Activated T-helper 9 cell treated with anti-CD3 and anti-CD28 coated beads, Interleukin-2, amount 50 U/mL, for 16 hours (primary cell): ENCODE measurements around the gene LRCOL1.

ENCODE experiments used
- DNase-seq: peaks from one replicate; pipeline ENCODE4 v3.0.0-alpha.2; 2020; ENCODE audit warnings: low read depth

The LRCOL1 gene

DNA sequence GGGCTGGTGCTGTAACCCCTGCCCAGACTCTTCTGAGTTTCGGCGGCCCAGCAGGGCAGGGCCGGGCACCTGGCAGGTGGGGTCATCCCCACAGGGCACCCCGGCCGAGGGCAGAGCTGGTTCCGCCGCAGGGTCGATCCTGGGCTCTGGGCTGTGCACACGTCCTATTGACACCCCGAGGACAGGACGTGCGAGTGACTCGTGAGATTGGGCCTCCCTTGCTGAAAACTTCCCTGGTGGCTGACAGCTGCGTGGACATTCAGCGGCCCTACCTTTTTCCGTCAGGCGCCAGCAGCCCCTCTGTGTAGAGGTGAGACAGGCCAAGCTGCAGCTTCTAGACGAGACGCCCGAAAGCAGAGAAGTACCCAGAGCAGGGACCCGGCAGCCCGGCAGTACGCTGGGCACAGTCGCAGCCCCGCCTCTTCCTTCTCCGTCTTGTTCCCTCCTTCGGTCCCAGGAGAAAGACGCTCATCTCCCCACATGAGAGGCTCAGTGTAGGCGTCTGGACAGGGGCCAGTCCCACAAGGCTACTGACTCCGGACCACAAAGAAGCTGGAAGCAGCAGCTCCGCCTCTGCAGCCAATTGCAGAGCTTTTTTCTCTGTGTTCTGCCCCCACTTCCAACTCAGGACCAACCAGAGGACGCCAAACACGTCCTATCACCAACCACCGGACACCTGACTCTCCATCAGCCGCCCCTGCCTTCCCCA is at the start of gene LRCOL1:
Gene LRCOL1, minus strand, starts transcription at position 532 of the 709 bp plus-strand sequence. CDS start 4,331 bp downstream, outside the sequence.
- DNase-seq = no peak

DNA sequence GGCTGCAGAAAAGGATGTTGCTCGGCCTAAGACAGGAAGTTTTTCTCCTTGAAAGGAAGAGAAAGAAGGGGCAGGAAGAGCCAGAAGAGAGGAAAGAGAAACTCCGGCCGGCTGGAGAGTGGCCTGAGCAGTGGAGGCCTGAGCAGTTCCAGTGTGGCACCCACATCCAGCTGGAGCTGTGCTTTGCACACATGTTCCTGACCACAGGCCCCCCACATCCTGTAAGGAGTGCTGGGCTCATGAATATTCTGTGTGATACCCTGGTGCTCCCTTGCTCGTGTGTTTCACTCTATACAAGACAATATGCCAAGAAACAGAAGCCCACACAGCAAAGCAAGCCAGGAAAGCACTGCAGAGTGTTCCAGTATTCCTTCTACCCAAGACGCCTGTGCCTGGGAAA is 49.7 kb upstream of the LRCOL1 start:
- DNase-seq = no peak

- DNase-seq = no peak
Observed at GRCh38 chr12:132659146-132659545, 48.8 kb upstream of the LRCOL1 start.

DNA sequence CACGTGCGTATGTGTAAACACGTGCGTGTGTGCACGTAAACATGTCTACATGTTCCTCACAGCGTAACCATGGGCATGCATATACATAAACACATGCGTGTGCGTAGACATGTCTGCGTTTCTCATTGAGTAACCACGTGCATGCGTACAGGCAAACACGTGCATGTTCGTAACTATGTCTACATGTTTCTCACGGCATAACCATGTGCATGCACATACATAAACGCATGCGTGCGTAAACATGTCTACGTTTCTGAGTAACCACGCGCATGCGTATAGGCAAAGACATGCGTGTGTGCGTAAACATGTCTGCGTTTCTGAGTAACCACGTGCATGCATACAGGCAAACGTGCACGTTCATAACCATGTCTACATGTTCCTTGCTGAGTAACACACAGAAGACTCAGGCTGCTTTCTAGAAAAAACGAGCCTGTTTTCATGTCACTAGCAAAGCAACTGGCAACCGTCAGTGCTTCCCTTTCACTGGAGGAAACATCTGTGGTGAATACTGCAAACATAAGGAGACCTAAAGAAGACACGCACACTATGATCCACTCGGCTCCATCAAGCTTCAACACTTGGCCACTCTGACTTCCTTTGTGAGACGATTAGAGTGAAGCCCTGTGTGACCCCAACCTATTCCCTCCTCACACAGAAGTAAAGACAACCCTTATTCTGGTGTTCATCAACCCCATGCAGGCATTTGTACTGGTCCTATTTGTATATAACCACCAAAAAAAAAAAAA is 47.9 kb upstream of the LRCOL1 start:
- no peak for DNase-seq

DNA sequence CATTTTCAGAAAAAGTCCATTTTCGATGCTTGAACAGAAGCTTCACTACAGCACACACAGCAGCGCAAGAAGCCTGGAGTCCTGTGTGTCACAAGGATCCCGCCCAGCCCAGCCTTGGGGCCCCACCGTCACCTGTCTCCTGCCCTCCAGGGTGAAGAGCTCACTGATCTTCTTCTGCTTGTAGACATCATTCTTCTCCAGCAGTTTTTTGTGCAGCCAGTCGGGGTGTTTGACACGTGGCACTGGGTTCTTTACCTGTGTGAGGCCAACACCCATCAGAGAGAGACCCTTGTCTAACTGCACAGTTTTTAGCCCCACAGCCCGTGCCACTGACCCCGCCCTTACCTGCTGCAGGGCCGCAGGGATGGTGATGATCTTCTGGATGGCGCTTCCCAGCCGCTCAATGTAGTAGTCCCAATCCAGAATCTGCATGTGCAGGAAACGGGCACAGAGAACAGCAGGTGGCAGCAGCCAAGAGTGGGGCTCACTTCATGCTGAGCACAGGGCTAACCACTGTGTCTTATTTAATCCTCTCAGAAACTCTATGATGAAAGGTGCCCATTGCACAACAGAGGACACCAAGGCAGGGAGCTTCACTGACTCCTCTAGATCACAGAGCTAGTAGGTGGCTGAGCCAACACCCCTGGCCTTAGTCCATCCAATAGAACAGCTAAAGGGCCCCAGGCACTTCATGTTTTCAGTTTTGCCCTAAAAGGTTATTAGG is 46.8 kb upstream of the LRCOL1 start:
- DNase-seq = no peak

DNA sequence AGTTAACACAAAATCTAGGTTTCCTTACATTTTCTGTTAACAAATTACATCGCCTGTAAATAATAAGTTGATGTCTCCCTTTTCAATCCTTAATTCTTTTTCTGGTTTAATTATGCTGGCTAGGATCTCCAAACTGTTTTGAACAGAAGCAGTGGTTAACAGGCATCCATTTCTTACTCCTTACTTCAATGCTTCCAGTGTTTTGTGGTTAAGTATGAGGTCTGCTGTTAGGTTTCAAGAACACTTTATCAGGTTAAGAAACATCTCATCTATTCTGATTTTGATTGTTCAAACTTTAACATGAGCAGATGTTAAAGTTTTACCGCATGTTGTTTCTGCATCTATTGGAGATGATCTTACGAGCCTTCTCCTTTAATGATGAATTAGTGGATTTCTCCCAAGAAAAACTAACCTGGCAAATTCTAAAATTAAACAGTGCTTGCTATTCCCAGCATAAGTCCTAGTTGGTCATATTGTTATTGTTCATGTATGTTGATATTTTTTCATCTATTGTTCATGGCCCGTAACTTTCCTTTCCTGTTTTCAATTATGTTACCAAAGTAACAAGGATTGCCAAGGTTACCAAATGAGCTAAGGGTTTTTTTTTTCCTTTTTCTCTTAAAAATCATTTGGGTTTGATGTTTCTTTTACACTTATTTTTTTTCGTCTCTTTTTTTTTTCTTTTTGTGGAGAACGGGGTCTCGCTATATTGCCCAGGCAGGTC is 43.3 kb upstream of the LRCOL1 start:
- DNase-seq = no peak

DNA sequence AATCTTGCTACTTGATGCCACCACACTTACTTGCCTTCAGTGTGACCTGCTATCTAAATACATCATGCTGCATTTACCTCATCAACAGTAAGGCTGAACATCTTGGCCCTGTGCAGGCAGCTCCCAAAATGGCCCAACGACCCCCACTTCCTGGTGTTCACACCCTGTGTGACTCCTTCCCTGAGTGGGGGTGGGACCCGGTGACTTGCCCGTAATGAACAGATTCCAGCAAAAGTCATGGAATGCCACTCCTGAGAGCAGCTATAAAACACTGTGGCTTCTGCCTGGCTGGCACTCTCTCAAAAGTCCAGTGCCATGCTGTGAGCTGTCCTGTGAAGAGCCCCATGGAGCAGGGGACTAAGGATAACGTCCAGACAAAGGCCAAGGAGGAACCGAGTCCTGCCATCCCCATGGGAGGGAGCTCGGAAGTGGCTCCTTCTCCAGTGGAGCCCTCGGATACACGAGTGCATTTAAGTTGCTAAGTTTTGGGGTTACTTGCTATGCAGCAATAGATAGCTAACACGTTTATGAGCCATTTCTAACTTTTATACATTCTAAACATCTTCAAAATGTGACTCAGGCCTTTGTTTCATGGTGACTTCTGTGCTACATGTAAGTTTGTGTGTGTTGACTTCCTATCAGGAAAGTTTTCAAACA is 41.2 kb upstream of the LRCOL1 start:
- DNase-seq = no peak

GRCh38 chr12:132649226-132649945 is 39.0 kb upstream of the LRCOL1 start:
- DNase-seq = no peak

DNA sequence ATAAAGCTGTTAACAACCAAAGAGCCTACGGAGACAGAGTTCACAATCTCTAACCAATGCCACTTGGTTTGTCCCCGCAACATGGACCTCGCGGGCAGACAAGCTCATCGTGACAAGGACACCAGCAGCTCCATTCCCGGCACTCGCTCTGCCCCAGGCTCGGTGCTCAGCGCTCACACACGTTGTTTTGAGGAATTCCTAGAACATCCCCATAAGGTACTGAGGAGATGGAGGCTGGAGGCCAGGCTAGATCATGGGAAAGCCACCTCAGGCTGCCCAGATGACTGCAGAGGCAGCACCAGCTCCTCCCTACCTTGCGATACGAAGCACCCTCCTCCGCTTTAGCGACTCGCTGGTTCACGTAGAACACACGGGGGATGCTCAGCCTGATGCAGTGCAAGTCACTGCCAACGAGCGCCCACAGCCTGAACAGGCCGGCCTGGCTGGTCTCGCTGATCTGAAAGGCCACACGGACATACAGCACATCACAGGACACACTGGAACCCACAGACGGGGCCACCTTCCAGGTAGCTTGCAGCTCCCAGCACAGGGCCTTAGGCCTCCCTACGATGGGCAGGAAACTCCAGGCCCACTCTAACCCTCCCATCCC is 38.3 kb upstream of the LRCOL1 start:
- DNase-seq = no peak

DNA sequence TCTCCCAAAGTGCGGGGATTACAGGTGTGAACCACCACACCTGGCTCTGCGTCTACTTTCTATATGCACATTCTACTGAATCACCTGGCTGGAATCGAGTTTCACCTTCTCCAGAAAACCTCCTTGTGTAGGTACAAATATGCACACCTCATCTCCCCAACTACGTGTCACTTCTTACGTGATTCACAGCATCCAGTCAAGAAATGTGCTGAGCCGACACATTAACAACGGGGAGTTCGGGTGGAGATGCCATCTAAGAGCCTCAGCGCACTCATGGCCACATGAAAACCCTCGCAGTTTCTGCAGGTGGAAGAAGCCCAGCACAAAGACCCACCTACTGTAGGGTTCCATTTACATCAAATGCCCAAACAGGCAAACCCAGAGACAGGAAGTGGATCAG is 37.5 kb upstream of the LRCOL1 start:
- no peak for DNase-seq

GRCh38 chr12:132646850-132647249 is 36.5 kb upstream of the LRCOL1 start:
- DNase-seq = no peak

DNA sequence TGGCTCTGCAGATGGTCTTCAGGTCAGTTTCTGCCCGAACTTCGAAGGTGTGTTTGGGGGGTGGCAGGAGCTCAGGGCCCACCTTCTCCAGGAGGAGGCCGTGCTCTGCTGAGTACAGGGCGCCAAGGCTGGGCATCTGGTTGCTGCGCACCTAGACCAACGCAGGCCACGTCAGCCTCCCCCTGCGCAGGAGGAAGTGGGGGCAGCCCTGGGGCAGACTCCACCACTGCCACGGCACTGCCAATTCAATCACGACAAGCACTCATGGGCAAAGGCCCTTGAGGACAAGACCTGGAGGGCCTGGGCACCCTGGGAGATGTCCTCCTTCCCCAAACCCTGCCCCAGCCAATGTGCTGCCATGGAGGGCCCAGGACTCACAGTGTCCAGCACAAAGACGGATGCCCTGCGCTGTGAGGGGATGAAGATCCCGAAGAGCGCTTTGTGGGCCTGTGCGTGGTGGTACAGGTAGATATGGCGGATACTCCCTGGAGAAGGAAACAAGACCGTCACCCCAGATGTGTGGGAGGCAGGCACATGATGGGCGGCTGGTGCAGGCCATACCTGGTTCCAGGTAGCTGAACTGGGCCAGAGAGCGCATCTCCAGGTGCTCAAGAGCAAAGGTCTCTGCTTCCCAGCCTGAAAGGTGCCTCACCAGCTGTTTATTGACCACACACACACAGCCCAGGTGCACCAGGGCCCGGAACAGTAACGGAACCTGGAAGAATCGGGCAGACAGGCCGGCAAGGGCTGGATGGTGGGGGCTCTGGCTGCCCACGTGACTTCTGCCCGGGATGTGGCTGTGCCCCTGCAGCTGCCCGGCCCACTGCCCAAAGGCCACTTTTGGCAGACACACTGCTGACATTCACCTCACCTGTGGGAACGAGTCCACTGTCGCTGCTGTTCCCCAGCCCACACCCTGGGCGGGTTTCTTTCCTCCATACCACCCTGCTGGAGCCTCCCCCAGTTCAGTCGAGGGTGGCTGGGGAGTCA is 32.8 kb upstream of the LRCOL1 start:
- no peak for DNase-seq

GRCh38 chr12:132641811-132642650 is 31.6 kb upstream of the LRCOL1 start:
- DNase-seq = no peak

GRCh38 chr12:132640936-132641335 is 30.6 kb upstream of the LRCOL1 start:
- DNase-seq = no peak

DNA sequence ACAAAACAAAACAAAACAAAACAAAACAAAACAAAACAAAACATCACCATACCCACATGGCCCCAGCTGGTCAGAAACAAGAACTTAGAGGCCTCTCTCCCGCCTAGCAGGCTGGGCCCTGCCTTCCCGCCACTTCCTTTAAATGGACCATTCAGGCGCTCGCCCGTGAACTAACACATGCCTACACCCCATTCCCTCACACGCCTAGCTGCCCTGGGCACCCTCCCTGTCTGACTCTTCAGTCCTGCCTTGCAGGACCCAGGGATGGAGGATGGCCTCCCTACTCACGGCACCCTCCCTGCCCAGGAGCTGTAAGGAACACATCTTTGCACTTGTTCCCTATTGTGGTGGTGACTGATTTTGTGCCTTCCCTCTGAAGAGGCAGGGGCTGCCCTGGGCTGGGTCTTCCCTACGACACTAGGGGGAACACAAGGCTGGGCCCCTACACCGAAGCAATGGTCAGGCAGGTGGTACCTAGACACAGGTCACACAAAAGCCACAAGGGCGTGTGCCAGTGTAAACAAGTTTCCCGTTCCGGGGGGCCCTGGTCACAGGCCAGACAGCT is 29.7 kb upstream of the LRCOL1 start:
- no peak for DNase-seq

DNA sequence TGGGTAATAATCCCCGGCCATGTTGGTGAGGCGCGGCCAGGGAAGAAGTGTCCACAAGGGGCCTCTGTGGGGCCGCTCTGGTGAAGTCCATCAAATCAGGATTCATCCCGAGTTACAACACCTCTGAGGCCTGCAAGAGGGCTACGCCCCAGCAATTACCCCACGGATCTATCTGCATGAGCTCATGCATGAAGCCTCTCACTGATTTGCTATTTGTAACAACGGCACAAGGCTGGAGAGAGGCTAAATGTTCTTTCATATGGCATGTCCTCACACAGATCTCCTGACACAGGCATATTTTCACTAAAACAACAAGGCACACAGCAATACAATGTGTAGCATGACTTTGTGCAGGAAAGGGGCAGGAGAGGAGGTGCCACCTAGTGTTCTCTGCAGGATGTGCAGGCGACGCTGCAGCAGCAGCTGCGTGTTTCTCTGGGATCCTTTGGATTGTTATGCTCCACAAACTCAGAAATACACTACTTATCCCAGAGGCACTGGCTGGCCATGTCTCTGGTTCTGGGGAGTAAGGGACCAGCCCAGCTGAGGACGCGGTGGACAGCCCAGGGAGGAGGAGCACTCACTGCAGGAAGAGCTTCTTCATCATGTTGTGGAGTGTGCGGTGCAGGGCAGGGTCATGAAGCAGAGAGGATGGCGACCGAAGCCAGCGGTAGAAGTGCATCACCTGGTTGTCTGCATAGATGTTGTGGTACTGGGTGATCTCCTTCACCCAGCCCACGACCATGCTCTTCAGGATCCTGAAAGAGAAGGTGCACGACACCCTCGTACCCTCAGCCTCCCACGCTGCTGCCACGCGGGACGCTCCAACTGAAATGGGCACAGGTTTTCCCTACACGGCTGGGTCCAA is 28.4 kb upstream of the LRCOL1 start:
- no peak for DNase-seq

DNA sequence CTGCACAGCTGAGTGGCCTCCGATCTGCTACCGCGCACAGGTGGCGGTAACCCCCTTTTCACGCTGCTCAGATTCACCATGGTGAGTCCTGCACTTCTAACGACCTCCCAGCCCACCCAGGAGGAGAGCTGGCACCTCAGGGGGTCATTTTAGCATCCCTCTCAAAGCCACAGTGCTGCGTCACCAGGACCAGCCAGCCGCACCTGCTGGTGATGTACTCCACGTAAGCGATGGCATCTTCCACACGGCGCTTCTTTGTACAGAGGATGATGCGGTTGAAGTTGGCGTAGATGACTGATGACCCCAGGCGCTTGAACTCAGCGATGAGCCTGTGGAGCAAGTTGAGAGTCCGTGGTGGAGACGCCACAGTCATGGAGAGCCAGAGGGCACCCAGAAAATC is 27.4 kb upstream of the LRCOL1 start:
- DNase-seq = no peak
